Testis (tissue), 2 donors: Measurements from ENCODE around the gene OR52N1.

Source experiments
- CTCF ChIP-seq, 3 experiments: fragments of 450-650 bp in 2 of 3; fragments of 200-600 bp in 1 of 3; sonication (generic) in 1 of 3; IDR thresholded peaks; one replicate each; pipeline ENCODE4 v1.5.1; 2016 to 2019; ENCODE audit warnings: antibody characterized with exemption in 3 of 3, mild to moderate bottlenecking in 2 of 3, moderate library complexity in 1 of 3
- POLR2A ChIP-seq: fragments of 450-650 bp; IDR thresholded peaks from one replicate; pipeline ENCODE4 v1.6.1; 2017; ENCODE audit warnings: antibody characterized with exemption, mild to moderate bottlenecking, moderate library complexity

- peak; percentile 53 to 65 (median 64) for TF ChIP-seq CTCF (IDR thresholded peaks at IDR 0.05)
- no peak for TF ChIP-seq POLR2A
These were observed 17.5 kb upstream of the OR52N1 start, which contains the start of gene OR52N2 for GRCh38 chr11:5808500-5809121.
